ENCODE results near the gene CABLES1.
"Not testable (repeated sequence)": the region's sequence is repeated elsewhere in the genome, so short reads cannot be mapped to it uniquely, and the experiment has no call there.

Gene CABLES1

DNA sequence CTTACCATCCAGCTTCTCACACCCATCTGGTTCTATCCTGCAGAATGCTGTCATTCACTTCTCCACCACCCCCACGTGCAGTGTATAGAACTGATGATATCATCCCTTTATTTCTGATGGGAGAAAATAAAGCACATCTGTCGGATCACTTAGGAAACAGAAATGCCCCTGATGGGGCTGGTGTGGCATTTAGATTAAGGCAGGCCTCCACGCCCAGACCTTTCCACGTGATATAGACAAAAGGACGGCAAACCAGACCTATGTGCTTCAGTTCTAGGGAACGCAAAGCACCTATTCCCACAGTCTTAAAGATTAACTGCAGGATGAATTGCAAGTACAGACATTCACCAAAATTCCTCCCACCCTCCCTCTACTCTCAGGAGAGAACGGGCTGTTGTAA, 27.6 kb upstream of the CABLES1 start:
- no peaks in the 10 kb centered on the region for H3K27me3 ChIP-seq (ENCODE audit: insufficient read depth, poor library complexity, severe bottlenecking)
- TF ChIP-seq REST (IDR thresholded peaks at IDR 0.05; ENCODE audit: insufficient replicate concordance, low read depth) (no peak), SPI1 (IDR thresholded peaks at IDR 0.05; ENCODE audit: borderline replicate concordance, low read depth) (no peak), GABPA (IDR thresholded peaks at IDR 0.05; ENCODE audit: low read depth) (no peak), POLR2AphosphoS5 (IDR thresholded peaks at IDR 0.05; ENCODE audit: low read depth) (no peak)
- TF ChIP-seq, protein P1, sequence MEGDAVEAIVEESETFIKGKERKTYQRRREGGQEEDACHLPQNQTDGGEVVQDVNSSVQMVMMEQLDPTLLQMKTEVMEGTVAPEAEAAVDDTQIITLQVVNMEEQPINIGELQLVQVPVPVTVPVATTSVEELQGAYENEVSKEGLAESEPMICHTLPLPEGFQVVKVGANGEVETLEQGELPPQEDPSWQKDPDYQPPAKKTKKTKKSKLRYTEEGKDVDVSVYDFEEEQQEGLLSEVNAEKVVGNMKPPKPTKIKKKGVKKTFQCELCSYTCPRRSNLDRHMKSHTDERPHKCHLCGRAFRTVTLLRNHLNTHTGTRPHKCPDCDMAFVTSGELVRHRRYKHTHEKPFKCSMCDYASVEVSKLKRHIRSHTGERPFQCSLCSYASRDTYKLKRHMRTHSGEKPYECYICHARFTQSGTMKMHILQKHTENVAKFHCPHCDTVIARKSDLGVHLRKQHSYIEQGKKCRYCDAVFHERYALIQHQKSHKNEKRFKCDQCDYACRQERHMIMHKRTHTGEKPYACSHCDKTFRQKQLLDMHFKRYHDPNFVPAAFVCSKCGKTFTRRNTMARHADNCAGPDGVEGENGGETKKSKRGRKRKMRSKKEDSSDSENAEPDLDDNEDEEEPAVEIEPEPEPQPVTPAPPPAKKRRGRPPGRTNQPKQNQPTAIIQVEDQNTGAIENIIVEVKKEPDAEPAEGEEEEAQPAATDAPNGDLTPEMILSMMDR (IDR thresholded peaks at IDR 0.05; ENCODE audit: insufficient read depth, low read length): no peak
- no peak for DNase-seq (ENCODE audit: low read depth in 1 of 2, low spot score in 1 of 2)
- no peak overlapping the region for H3K27ac ChIP-seq (replicated peaks)
- no peak overlapping the region for H3K4me3 ChIP-seq (replicated peaks; ENCODE audit: insufficient read depth, low read length)

DNA sequence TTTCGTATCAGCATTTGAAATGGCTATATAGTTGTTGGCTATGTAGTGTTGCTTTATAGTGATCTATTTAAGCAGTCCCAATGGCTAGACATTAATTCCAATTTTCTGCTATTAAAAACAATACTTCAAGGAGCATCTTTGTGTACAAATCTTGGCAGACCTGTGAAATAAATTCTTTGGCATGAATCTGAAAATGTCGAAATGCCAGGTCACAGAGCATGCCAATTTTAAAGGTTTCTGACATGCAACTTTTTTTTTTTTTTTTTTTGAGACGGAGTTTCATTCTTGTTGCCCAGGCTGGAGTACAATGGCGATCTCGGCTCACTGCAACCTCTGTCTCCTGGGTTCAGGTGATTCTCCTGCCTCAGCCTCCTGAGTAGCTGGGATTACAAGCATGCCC, 26.8 kb upstream of the CABLES1 start:
- TF ChIP-seq, protein P1 (IDR thresholded peaks at IDR 0.05; ENCODE audit: insufficient read depth, low read length): no peak
- TF ChIP-seq REST (IDR thresholded peaks at IDR 0.05; ENCODE audit: insufficient replicate concordance, low read depth) (no peak), GABPA (IDR thresholded peaks at IDR 0.05; ENCODE audit: low read depth) (no peak), POLR2AphosphoS5 (IDR thresholded peaks at IDR 0.05; ENCODE audit: low read depth) (no peak), SPI1 (IDR thresholded peaks at IDR 0.05; ENCODE audit: borderline replicate concordance, low read depth) (no peak)
- no peaks in the 10 kb centered on the region for H3K27me3 ChIP-seq (ENCODE audit: insufficient read depth, poor library complexity, severe bottlenecking)
- H3K4me3 ChIP-seq (replicated peaks; ENCODE audit: insufficient read depth, low read length): no peak overlapping the region
- no peak overlapping the region for H3K27ac ChIP-seq (replicated peaks)
- no peak for DNase-seq (ENCODE audit: low read depth in 1 of 2, low spot score in 1 of 2)

DNA sequence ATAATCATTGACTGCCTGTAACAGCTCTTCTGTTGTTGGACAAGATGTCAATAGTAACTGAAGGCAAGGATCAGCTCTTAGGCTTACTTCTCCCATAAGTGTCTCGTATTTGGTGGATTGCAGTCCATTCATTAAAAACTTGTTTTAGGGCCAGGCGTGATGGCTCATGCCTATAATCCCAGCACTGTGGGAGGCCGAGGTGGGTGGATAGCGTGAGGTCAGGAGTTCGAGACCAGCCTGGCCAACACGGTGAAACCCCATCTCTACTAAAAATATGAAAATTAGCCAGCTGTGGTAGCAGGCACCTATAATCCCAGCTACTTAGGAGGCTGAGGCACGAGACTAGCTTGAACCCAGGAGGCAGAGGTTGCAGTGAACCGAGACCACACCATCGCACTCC, 26.1 kb upstream of the CABLES1 start:
- not testable (repeated sequence) for H3K4me3 ChIP-seq (replicated peaks; ENCODE audit: insufficient read depth, low read length); H3K27me3 ChIP-seq (ENCODE audit: insufficient read depth, poor library complexity, severe bottlenecking); H3K27ac ChIP-seq (replicated peaks); DNase-seq (ENCODE audit: low read depth in 1 of 2, low spot score in 1 of 2)

DNA sequence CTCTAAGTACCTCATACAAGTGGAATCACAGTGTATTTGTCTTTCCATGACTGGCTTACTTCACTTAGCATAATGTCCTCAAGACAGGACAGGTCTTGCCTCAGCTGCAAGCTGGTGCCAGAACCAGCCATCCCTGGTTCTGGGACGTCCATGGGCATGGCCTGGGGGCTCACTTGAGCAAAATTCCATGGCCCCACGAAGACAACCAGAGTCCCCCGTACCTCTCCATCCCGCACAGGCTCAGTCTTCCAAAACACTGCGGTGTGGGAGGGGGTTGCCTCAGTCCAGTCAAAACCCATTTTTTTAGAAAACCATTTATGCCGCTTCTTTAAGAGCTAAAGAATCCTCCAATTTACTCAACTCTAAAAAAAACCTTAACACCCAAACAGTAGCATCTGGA, 21.7 kb upstream of the CABLES1 start:
- no peak for TF ChIP-seq SPI1 (IDR thresholded peaks at IDR 0.05; ENCODE audit: borderline replicate concordance, low read depth)
- no peak for TF ChIP-seq GABPA (IDR thresholded peaks at IDR 0.05; ENCODE audit: low read depth)
- TF ChIP-seq REST (IDR thresholded peaks at IDR 0.05; ENCODE audit: insufficient replicate concordance, low read depth): no peak
- TF ChIP-seq, protein P1 (IDR thresholded peaks at IDR 0.05; ENCODE audit: insufficient read depth, low read length): no peak
- TF ChIP-seq POLR2AphosphoS5 (IDR thresholded peaks at IDR 0.05; ENCODE audit: low read depth): no peak
- DNase-seq (ENCODE audit: low read depth in 1 of 2, low spot score in 1 of 2): no peak
- no peak overlapping the region for H3K4me3 ChIP-seq (replicated peaks; ENCODE audit: insufficient read depth, low read length)
- H3K27ac ChIP-seq (replicated peaks): no peak overlapping the region
- no peaks in the 10 kb centered on the region for H3K27me3 ChIP-seq (ENCODE audit: insufficient read depth, poor library complexity, severe bottlenecking)

Data from HL-60 (cell line).